Germinal center (tissue), 1 donor: Measurements from ENCODE around the gene KCNG2.

Experiments used
- DNase-seq: peaks from one replicate; pipeline ENCODE4 v3.0.0; 2012; ENCODE audit warnings: mixed read lengths, low spot score

Gene KCNG2

DNA sequence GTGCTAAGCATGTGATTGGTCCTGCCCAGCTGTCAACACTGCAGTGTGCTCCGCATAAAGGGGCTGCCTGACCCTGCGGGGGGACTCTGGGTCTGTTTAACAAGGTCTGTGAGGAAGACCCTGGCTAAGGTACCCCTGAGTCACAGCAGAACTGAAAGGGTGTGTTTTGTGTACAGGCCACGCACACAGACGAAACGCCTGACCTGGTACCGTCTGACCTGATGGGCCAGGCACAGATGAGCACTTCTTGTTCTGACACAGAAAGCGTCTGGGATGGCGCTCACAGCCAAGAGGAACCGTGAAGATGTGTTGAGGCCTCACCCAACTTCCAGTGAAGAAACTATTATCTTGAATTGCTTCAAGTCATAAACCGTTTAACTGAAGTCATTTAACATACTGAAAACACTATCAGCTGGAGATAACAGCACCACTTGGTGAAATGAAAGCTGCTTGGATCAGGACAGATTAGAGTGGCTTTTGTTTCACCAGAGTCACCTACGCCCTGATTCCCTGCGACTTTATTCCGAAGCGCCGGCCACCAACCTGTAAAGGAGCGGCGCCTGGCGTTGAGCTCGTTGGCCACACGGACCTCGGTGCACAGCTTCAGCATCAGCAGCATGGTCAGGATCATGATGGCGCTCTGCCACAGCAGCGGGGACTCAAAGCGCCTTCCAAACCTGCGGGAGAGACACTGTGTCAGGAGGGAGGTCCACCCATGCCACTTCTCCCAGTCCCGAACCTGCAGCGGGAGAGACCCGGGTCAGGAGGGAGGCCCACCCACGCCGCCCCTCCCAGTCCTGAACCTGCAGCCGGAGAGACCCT lies 145.3 kb downstream of the KCNG2 start:
- no peak for DNase-seq

DNA sequence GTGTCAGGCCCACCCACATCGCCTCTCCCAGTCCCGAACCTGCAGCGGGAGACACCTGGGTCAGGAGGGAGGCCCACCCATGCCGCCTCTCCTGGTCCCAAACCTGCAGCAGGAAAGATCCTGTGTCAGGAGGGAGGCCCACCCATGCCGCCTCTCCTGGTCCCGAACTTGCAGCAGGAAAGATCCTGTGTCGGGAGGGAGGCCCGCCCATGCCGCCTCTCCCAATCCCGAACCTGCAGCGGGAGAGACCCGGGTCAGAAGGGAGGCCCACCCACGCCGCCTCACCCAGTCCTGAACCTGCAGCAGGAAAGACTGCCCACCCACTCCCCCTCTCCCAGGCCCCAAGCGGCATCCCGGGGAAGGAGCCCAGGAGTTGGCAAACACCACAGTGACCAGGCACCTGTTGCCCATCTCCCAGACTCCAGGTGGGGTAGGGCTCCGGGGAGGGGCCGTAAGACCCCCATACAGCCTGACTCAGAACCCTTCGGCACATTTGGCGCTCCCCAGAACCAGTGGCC lies 145.9 kb downstream of the KCNG2 start:
- DNase-seq, result no peak

- no peak for DNase-seq
These were observed 146.5 kb downstream of the KCNG2 start for GRCh38 chr18:79944126-79944731.

DNA sequence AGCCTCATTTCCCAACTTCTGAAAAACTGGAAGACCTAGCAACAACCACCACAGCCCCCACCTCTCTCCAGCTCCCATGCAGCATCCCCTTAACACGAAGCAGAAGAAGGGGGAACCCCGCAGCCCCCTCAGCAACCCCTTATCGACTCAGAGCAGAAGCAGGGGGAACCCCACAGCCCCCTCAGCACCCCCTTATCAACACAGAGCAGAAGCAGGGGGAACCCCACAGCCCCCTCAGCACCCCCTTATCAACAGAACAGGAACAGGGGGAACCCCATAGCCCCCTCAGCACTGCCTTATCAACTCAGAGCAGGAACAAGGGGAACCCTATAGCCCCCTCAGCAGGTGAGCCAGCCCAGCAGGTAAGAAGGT lies 147.0 kb downstream of the KCNG2 start:
- no peak for DNase-seq

- no peak for DNase-seq
These were observed 147.6 kb downstream of the KCNG2 start for GRCh38 chr18:79945118-79946042.

GRCh38 chr18:79947054-79947755 lies 149.5 kb downstream of the KCNG2 start:
- no peak for DNase-seq

GRCh38 chr18:79947881-79948610 lies 150.3 kb downstream of the KCNG2 start:
- no peak for DNase-seq

DNA sequence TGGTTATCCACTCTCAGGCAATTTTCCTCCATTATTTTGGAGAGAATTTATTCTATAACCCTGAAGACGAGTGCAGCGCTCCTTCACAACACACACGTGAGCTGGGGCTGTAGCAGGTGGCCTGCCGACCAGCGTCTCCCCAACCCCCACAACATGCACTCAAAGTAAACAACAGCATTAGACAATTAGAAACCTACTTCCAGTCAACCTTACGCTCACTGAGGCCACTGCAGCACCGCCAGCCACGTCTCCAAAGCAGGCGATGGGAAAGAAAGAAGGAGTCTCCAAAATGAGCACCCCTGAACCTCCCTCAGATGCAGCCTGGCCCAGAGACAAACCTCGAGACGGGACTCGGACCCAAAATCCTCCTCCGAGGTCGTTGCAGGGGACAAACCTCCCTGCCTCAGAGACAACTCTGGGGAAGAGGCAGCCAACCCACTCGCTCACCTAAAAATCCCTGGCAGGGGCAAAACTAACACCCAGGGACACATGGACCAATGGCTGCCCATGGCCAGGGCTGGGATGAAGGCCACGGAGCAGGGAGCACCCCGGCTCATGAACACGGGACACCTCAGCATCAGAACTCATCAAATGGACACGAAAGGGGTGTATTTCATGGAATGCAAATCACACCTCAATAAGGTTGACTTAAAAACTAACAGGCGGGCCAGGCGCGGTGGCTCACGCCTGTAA lies 151.1 kb downstream of the KCNG2 start:
- DNase-seq, result no peak
